Hematopoietic multipotent progenitor cell treated with erythropoietin and hydrocortisone succinate and interleukin-3 and kit ligand, for 15 days (in vitro differentiated cells): ENCODE data around the gene COL26A1.
A peak's percentile ranks its signal among the peaks of the same experiment; 100 is the strongest.
"Not testable (repeated sequence)": the region's sequence is repeated elsewhere in the genome, so short reads cannot be mapped to it uniquely, and the experiment has no call there.

ENCODE experiments used
- DNase-seq: peaks from one replicate; pipeline ENCODE4 v3.0.0-alpha.2; 2015; ENCODE audit warnings: low spot score

COL26A1 gene

GRCh38 chr7:101402835-101403234 lies 40.2 kb downstream of the COL26A1 start:
- DNase-seq: no peak

- DNase-seq: no peak
Measured at GRCh38 chr7:101405474-101406067, 42.9 kb downstream of the COL26A1 start.

GRCh38 chr7:101410743-101411507 lies 48.2 kb downstream of the COL26A1 start:
- DNase-seq: peak; percentile 36

- DNase-seq: no peak
Measured at GRCh38 chr7:101411508-101411874, 48.8 kb downstream of the COL26A1 start.

- no peak for DNase-seq
Measured at GRCh38 chr7:101412976-101413375, 50.3 kb downstream of the COL26A1 start.

GRCh38 chr7:101418694-101419093 lies 56.0 kb downstream of the COL26A1 start:
- no peak for DNase-seq

- DNase-seq: no peak
Measured at GRCh38 chr7:101419831-101420230, 57.2 kb downstream of the COL26A1 start.

GRCh38 chr7:101420436-101420835 lies 57.8 kb downstream of the COL26A1 start:
- no peak for DNase-seq

GRCh38 chr7:101422356-101423195 lies 59.9 kb downstream of the COL26A1 start:
- no peak for DNase-seq

GRCh38 chr7:101426303-101427011 lies 63.8 kb downstream of the COL26A1 start:
- DNase-seq: no peak

GRCh38 chr7:101428093-101428866 lies 65.6 kb downstream of the COL26A1 start:
- DNase-seq: no peak

- DNase-seq: no peak
Measured at GRCh38 chr7:101432316-101432715, 69.6 kb downstream of the COL26A1 start.

GRCh38 chr7:101433688-101434087 lies 71.0 kb downstream of the COL26A1 start:
- DNase-seq: no peak

- DNase-seq: not testable (repeated sequence)
Measured at GRCh38 chr7:101434155-101434554, 71.5 kb downstream of the COL26A1 start.

- DNase-seq: no peak
Measured at GRCh38 chr7:101435461-101436220, 73.0 kb downstream of the COL26A1 start.

GRCh38 chr7:101436221-101436735 lies 73.6 kb downstream of the COL26A1 start:
- no peak for DNase-seq

GRCh38 chr7:101436857-101437576 lies 74.3 kb downstream of the COL26A1 start:
- DNase-seq: no peak

- DNase-seq: no peak
Measured at GRCh38 chr7:101441890-101442289, 79.2 kb downstream of the COL26A1 start.

GRCh38 chr7:101442426-101443070 lies 79.9 kb downstream of the COL26A1 start:
- DNase-seq: no peak
